SW480 (cell line): ENCODE results near the gene NEU3.
A peak's percentile ranks its signal among the peaks of the same experiment; 100 is the strongest.
"Not testable (repeated sequence)": the region's sequence is repeated elsewhere in the genome, so short reads cannot be mapped to it uniquely, and the experiment has no call there.

Experiments
- DNase-seq: peaks from one replicate; pipeline ENCODE4 v3.0.0-alpha.2; 2016; ENCODE audit warnings: low spot score

The NEU3 gene, protein sequence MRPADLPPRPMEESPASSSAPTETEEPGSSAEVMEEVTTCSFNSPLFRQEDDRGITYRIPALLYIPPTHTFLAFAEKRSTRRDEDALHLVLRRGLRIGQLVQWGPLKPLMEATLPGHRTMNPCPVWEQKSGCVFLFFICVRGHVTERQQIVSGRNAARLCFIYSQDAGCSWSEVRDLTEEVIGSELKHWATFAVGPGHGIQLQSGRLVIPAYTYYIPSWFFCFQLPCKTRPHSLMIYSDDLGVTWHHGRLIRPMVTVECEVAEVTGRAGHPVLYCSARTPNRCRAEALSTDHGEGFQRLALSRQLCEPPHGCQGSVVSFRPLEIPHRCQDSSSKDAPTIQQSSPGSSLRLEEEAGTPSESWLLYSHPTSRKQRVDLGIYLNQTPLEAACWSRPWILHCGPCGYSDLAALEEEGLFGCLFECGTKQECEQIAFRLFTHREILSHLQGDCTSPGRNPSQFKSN

DNA sequence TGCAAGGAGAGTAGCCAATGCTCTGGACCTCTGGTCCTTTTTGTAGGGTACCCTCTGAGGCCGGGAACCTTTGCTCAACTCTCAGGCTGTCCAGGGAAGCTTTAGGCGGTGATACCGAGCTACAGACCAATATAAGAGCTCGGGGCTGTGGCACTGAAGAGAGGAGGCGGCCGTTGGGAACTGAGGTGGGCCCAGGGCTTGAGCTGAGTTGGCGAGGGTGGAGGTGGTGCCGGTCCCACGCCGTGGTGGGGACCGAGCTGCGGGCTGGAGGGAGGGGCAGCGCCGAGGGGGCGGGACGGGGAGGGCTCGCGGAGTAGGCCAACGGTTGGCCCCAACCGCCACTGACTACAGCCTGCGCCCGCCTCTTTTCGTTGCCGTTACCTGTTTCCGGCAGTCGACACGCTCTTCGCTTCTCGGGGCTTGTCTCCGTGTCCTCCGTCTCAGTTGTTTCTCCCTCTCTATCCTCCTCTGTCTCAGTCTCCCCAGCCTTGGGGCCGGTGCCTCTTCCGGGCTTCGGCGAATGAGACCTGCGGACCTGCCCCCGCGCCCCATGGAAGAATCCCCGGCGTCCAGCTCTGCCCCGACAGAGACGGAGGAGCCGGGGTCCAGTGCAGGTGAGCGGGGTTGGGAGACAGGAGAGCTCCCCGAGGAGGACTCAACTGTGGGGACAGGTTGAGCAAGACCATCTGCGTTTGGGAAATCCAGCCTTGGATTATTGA, at the start of gene NEU3:
TSS of gene NEU3 (plus strand) at position 393 of the 719 bp plus-strand sequence. CDS start at position 521, 128 bp downstream.
- DNase-seq = peak; percentile 92

DNA sequence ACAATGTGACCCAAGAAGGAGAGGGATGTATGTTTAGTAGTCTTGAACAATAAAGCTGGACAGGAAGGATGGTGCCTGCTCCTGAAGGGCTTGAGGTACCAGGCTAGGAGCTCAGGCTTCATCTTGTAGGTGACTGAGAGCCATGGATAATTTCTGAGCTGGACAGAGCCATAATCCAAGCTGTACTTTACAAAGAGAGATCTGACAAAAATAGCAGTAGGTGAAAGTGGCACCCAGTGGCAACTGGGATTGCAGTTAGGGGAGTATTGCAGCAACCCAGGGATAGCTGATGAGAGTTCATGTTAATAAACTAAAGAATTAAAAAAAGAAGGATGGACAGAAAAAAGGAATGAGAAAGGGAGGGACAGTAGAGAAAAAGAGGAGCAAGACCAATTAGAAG, 47.2 kb upstream of the NEU3 start:
- DNase-seq = no peak

DNA sequence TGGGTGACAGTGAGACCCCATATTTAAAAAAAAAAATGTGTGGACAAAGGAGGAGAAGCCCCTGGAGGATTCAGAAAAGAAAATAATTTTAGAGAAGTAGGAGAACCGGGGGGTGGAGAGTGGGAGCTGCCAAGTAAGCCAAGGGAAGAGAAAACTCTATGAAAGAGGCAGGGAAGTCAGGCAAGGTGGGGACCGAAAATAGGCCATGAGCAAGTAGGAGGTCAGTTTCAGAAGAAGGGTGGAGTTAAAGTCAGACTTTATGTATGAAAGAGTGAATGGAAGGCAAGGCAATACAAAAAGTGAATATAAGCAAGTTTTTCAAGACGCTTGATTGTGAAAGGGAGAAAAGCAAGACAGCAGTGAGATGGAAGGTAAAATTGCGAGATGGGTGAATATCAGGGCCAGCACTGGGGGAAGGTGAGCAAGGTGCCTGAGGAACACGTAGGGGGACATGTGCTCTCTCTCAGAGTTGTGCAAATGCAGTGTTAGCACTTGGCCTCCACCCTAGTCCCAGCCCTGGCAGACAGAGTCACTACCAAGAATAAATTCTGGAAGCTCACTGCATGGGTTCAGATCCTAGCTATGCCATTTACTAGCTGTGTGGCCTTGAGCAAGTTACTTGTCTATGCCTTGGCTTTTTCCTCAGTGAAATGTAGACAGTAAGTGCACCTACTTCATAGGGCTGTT, 46.5 kb upstream of the NEU3 start:
- DNase-seq = no peak

DNA sequence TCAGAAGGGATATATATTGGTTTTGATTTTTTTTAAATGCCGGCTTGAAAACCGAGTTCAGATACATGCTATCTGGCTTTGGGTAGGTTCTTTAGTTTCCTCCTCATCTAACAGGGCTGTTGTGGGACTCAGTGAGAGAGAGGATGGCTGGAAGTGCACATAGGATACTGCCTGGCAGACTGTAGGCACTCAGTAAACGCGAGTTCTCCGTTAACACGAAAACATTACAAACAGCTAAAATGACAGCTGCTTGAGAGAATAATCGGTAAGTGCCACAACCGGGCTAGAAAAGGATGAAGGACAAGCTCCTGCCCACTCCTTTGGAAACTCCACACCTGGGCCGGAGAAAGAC, 40.2 kb upstream of the NEU3 start:
- DNase-seq = peak; percentile 26

DNA sequence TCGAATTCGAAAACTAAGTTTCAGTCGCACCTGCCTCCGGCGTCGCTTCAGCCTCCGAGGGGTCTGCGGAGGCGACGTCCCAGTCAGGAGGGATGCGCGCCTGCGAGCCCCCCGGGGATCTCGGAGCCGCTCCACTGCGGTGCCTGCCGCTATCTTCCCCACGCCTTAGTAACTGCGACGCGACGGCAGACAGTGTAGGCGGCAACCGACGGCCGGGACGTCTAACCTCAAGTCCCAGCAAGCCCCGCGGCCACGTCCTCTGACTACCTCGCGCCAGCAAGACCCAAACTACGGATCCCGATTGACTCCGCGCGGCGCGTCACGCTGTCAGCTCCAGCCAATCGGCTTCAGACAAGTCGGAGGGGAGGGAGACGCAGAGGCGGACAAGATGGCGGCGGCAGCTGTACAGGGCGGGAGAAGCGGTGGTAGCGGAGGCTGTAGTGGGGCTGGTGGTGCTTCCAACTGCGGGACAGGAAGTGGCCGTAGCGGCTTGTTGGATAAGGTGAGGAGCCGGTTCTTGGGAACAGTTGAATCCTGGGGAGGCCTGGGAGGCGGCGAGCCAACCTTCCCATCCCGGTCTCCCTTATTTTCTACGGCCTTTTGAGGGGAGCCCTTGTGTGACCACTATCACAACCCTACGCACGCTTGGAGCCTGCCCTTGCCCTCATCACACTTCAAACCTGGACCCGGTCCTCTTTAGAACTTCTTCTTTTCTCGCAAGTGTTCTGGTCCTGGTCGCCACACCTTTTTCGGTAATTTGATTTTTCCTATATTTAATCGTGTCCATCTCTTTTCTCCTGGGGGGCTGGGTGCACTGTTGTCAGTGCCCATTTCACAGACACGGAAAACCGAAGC, 39.6 kb upstream of the NEU3 start, which contains the start of the genes SPCS2 and XRRA1:
TSS of gene SPCS2 (plus strand) at position 369 of the 855 bp plus-strand sequence. CDS start at position 389, 20 bp downstream.
TSS of gene XRRA1 (minus strand) at position 194 of the 855 bp plus-strand sequence. CDS start 8,213 bp downstream, outside the sequence.
- peak; percentile 99 for DNase-seq

DNA sequence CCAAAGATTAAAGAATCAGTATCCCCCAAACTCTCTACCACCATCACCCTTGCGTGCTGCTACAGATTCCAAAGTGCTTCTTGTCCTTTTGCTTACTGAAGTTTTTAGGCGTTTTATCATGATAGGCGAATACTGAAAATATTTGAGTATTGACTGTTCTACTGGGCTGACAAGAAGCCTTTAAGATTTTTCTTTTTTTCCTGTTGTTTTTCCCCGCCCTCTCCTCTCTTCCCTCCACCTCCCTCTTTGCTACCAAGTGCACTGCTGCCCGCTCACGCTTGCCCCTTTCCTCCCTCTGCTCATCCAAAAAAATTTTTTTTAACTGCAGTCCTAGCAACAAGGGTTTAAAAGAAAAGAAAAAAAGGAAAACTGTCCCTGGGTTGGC, 39.0 kb upstream of the NEU3 start:
- DNase-seq = no peak

DNA sequence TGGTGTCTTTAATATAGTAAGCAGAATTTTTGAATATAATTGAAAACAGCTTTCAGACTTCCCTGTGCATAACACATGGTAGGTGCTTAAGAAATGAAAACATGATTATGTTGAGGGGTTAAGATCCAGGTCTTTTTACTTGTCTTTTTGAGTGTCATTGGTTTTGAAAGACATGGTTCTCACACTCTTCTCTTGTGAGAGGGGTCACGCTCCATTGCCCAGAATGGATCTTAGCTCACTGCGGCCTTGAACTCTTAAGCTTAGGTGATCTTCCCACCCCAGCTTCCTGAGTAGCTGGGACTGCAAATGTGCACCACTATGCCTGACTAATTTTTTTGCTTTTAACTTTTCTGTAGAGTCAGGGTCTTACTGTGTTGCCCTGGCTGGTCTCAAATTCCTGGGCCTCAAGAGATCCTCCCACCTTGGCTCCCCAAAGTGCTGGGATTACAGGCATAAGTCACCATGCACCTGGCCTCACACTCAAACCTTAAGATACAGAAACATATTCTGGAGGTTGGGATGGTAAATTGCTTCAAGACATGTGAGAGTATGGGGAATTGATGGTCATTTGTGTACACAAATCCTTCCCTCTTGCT, 38.3 kb upstream of the NEU3 start:
- DNase-seq = no peak

DNA sequence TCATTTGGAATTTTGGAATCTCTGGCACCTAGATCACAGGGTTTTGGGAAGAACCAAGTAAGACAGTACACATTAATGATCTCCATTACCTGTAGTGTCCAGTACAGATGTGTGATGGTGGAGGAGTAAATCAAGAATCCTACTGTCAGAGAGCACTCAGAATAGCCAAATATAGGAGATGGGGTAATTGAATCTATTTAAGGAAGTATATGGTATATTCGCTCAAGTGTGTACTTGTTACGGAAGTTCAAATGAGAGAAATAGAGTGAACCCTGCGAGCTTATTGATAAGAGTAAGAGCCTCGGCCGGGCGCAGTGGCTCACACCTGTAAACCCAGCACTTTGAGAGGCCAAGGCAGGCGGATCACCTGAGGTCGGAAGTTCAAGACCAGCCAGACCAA, 37.5 kb upstream of the NEU3 start:
- DNase-seq = no peak

DNA sequence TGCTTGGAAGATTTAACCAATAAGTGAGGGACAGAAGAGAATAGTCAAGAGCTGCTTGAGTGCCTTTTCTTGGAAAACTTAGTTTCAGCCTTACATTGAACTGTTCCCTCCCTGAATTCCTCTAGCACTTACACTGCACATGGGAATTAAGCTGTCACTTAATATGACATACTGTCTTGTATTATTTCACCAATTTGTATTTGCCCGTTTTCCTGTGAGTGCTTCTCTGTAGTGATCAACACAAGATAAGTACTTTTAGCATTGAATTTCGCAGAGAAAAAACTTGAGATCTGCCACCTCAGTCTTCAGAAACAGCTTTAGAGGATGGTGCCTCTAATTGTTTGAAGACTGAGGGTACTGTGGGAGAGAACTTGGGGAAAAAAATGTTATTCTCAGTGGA, 36.0 kb upstream of the NEU3 start:
- no peak for DNase-seq

DNA sequence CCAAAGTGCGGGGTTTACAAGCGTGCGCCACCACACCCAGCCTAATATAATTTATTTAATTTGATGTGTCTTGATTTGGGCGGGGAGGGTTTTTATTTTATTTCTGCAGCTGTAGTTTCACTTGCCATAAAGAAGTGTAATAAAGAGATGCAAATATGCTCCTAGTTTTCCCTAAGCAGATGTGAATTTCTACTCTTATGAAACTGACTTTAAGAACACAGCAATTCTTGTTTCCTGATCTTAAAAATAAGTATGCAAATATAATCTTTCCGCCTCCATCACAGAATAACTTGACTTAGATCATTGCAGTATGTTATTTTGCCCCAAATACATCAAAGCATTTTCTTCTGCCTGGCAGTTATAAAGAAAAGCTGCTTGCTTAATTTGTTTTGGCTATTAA, 35.3 kb upstream of the NEU3 start:
- no peak for DNase-seq

DNA sequence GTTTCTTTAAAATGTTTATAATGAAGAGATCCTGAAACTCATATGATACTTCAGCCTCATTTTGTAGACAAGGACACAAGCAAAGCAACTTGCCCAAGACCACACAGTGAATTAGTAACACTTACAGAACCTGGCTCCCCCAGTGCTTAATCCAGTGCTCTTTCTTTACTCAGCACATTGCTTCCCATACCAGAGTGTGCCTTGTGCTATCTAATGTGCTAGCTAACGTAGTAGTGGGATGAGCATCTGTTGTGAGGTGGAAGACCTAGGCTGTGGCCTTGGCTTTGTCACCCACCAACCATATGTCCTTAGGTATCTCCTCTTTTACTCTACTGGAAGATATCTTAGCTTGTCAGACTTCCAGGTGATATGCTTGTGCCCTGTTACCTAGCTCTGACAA, 34.5 kb upstream of the NEU3 start:
- no peak for DNase-seq

DNA sequence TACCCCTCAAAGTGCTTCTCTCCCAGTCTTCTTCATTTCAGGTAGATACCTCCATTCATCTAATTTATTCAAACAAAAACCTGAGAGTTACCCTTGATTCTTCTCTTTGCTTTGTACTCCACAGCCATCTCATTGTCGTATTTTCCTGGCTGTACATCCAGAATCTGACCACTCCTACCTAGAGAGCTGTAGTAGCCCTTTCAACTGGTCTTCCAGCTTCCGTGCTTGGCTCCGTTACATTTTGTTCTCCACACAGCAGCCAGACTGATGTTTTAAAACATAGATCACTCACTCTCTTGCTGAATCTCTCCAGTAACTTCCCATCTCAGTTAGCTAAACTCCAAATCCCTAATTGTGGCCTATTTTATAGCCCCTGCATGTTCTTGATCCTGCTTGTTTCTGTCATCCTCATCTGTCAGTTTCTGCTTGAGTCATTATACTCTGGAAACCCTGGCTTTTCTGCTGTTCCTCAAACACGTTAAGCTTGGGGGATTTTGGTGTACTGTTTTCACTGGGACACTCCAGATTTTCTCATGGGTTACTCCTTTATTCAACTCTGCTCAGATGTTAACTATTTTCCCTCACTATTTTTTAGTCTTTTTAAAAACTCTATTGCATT, 32.2 kb upstream of the NEU3 start:
- DNase-seq = no peak

DNA sequence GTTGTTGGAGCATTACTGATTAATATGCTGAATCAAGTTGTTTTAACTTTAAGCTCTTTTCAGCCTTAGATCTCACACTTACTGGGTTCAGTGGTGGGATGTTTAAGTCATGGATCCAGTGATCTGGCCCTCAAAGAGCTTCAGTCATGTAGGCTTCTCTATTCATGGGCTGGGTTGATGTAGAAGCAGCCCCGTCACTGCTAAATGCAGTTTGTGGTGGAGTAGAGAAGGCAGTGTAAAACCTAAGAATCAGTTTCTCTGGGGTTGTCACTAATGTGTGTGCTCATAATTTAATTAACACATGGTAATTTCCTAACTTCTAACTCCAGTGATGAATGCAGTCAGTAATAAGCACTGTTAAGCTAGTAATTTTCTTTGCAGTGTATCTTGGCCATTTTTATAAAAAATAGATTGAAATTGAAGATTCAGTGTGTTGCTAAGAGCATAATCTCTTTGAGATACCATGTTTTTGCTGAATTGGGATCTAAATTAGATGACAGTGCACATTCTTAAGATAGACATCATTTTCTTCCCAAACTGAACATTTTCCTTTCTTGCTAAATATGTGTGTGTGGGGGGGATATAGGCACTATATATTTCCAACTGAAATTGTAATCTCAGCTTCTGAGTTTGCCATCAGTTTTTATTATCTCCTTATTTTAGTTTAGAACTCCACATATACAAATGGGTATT, 30.6 kb upstream of the NEU3 start:
- DNase-seq = no peak

DNA sequence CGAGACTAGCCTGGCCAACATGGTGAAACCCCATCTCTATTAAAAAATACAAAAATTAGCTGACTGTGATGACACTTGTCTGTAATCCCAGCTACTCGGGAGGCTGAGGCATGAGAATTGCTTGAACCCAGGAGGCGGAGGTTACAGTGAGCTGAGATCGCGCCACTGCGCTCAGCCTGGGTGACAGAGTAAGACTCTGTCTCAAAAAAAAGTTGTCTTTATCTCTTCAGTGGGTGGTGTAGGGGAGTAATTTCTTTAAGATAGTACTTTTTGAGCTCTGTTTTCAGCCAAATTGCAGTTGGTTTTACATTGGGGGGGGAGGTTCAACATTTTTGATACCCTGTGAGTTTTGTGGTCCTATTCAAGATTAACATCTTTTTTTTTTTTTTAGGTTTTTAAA, 28.6 kb upstream of the NEU3 start:
- DNase-seq = not testable (repeated sequence)

DNA sequence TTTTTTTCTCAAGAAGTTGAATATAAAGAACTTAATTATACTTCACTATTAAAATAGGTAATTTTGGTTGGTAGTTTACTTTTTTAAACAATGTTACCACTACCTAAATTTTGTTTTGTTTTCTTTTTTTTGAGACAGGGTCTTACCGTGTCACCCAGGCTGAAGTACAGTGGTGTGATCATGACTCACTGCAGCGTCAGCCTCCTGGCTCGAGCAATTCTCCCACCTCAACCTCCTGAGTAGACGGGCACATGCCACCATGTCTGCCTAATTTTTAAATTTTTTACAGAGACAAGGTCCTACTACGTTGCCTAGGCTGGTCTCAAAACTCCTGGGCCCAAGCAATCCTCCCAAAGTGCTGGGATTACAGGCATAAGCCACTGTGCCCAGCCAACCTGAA, 22.1 kb upstream of the NEU3 start:
- no peak for DNase-seq

DNA sequence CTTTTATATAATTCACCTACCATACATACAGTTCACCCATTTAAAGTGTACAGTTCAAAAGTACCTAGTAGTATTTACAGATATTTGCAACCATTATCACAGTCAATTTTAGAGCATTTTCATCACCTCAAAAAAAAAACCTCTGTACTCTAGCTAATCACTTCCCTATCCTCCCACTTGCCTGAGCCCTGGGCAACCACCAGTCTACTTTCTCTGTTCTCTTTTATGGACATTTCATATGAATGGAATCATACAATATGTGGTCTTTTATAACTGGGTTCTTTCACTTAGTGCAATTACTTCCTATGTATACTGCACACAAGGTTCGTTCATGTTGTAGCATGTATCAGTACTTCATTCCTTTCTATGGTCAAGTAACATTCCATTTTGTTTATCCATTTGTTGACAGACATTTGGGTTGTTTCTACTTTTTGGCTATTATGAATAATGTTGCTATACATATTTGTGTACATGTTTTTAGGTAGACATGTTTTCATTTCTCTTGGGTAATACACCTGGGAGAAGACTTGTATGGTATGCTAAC, 17.8 kb upstream of the NEU3 start:
- no peak for DNase-seq

DNA sequence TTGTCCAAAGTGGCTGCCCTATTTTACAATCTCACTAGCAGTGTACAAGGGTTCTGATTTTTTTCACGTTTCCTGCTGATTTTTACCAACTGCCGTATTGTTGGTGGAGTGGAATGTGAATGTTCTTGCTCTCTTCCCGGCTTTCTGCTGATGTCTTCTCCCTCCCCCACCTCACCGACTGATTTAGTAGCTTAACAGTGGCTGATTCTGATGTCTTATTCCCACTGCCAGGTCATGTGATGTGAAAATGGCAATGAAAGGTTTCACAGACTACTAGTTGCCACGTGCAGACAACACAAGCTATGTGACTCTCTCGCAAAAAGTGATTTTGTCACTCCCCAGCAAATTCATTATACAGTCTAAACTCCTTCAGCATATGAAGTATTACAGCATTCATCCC, 17.3 kb upstream of the NEU3 start:
- no peak for DNase-seq

DNA sequence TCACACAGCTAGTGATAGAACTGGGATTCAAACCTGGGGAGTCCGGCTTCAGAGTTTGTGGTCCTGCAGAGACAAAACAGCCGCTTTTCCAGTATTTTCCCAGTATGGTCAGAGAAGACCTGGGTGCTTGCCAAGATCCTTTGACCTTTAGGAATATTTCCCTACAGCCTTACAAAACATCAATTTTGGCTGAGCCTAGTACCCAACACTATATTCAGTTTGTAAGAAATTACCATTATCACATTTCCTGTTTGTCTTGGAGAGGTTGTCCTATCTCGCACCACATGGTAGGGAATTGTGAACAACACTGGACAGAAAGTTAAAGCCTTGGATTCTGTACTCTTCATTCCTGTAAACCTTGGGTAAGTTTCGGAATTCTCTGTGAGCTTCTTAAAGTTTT, 10.7 kb upstream of the NEU3 start:
- DNase-seq = no peak

DNA sequence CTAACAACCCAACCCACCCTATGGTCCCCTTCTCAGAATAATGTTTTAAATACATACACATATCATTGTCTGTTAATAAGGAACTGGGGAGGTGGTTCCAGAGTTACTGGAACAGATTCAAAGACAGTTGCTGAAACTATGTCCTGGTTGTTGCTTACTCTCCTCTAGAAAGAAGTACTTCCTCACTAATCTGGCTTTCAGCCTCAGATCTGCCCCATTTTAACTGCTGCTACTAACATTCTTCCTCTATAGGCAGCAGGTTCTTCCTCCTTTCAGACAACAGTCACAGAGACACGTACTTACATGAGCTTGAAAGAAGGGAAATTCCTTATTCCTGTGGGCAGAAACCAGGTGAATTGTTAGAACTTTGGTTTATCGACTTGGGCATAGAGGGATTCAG, 8.1 kb upstream of the NEU3 start:
- DNase-seq = no peak

DNA sequence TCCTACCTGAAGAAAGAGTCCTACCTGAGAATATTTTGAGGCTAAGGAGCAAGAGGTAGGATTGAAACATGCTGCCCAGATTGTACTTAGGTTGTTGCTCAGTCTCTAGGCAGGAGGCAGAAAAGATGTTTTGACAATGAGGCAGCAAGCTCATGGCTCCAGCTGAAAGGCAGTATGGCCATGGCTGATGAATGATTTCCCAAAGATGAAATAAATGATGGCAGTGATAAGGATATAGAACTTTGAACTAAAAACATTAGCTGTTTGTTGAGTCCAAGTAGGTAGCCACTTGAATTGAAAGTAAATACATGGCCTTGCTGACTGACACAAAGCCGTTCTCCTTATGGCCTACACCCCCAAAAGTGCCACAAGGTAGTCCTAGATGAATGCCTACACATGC, 6.8 kb upstream of the NEU3 start:
- DNase-seq = no peak
